ENCODE measurements around the gene KDM5A. TPM values are rescaled to one million over a fixed set of nuclear protein-coding genes. Genes with fewer than 3 reads are reported as not detected.

KDM5A gene
- polyA plus RNA-seq, 1 experiment, result 26.1 TPM

DNA sequence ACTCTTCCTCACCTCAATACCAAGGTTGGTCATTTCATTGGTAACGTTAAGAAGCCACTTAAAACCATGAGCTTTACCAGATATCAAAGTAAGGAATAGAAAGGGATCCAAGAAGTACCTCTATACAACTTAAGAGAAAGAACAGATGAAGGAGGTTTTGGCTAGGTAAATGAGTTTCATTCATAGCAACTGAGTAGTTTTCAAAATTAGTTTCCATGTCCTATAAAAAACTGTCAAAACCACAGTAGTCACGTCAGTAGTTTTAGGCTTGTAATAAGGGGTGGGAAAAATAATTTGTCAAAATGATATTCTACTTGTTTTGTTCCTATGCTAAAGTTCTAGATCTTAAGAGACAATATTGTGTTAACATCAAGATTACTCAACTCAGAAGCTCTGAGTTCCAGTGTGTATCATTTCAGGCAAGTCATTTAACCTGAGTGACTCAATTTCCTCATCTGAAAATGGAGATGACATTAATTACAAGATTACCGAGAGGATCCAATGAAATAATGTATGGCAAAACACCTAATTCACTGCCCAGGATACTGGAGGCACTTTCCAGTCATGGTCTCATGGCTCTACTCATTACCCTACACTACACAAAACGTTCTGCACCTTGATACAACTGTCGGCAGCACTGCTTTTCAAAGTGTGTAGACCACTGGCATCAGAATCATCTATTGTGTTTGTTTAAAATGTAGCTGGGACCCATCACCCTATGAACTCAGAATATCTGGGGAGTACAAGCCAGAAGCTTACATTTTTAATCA lies 102.4 kb downstream of the KDM5A start:
- POLR2A ChIA-PET, result no interaction called here
- Histone ChIP-seq H3K36me3 (ENCODE audit: control insufficient read depth, insufficient read depth, low read length) (peaks cover 6% of the 10 kb centered on the region), H3K27me3 (ENCODE audit: control insufficient read depth, insufficient read depth, low read length) (no peaks in the 10 kb centered on the region)

DNA sequence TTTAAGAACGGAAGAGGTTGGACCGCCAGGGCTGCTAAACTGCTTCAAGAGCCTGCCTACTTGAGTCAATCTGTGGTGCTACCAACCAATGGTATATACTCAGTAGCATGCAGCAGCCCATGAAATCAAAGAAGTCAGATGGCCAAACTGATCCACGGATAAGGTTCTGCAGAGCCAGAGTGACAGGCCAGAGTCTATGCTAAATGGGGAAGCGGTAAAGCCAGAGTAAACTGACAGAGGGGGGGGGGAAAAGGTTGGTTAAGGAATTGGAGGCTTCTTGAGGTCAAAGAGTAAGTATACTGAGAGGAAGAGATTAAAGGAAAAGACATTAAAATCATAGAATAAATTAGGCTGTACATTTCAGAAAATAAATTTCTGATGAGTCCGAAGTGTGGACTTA lies 111.1 kb downstream of the KDM5A start:
- no peak overlapping the region for H3K4me3 ChIP-seq (ENCODE audit: low read depth, low read length)

More for the DNA sequence above, 102.4 kb downstream of the KDM5A start:
- TF ChIP-seq, protein P1, sequence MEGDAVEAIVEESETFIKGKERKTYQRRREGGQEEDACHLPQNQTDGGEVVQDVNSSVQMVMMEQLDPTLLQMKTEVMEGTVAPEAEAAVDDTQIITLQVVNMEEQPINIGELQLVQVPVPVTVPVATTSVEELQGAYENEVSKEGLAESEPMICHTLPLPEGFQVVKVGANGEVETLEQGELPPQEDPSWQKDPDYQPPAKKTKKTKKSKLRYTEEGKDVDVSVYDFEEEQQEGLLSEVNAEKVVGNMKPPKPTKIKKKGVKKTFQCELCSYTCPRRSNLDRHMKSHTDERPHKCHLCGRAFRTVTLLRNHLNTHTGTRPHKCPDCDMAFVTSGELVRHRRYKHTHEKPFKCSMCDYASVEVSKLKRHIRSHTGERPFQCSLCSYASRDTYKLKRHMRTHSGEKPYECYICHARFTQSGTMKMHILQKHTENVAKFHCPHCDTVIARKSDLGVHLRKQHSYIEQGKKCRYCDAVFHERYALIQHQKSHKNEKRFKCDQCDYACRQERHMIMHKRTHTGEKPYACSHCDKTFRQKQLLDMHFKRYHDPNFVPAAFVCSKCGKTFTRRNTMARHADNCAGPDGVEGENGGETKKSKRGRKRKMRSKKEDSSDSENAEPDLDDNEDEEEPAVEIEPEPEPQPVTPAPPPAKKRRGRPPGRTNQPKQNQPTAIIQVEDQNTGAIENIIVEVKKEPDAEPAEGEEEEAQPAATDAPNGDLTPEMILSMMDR (IDR thresholded peaks at IDR 0.05; ENCODE audit: insufficient read depth, low read depth, low read length), result no peak
- H3K4me3 ChIP-seq (ENCODE audit: low read depth, low read length), result no peak overlapping the region
- CTCF ChIA-PET, result interaction anchor here (1.7 kb wide), 1 partner anchor 10 kb away, joined by 9 read pairs; no protein-coding TSS in a partner anchor
- no peak for DNase-seq (ENCODE audit: low read depth)

DNA sequence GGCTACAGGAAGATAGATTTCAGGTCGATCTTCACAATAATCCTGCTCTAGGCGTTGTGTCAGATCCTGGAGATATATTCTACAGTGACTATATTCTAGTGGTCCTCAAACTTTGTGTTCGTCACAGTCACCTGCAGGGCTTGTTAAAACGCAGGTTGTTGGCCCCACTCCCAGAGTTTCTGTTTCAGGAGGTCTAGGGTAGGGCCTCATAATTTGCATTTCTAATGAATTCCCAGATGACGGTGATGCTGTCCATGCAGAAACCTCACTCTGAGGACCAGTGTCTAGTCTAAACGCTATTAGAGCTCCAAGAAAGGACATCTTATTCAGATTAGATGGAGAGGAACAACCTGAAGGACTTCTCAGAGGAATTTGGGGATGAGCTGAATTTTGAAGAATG lies 113.3 kb downstream of the KDM5A start:
- Histone ChIP-seq H3K27me3 (ENCODE audit: control insufficient read depth, insufficient read depth, low read length) (no peaks in the 10 kb centered on the region), H3K4me3 (ENCODE audit: low read depth, low read length) (no peak overlapping the region), H3K36me3 (ENCODE audit: control insufficient read depth, insufficient read depth, low read length) (no peaks in the 10 kb centered on the region)
- ChIA-PET POLR2A (no interaction called here), CTCF (interaction anchor here (1.7 kb wide), 1 partner anchor 10 kb away, joined by 9 read pairs; no protein-coding TSS in a partner anchor)
- DNase-seq (ENCODE audit: low read depth), result no peak
- TF ChIP-seq, protein P1 (IDR thresholded peaks at IDR 0.05; ENCODE audit: insufficient read depth, low read depth, low read length), result no peak

More for the DNA sequence above, 111.1 kb downstream of the KDM5A start:
- no peaks in the 10 kb centered on the region for H3K36me3 ChIP-seq (ENCODE audit: control insufficient read depth, insufficient read depth, low read length)
- POLR2A ChIA-PET, result no interaction called here
- TF ChIP-seq, protein P1 (IDR thresholded peaks at IDR 0.05; ENCODE audit: insufficient read depth, low read depth, low read length), result no peak
- CTCF ChIA-PET, result no interaction called here
- no peaks in the 10 kb centered on the region for H3K27me3 ChIP-seq (ENCODE audit: control insufficient read depth, insufficient read depth, low read length)
- no peak for DNase-seq (ENCODE audit: low read depth)

GRCh38 chr12:273382-273781 lies 115.7 kb downstream of the KDM5A start:
- ChIA-PET POLR2A (no interaction called here), CTCF (no interaction called here)
- Histone ChIP-seq H3K27me3 (ENCODE audit: control insufficient read depth, insufficient read depth, low read length) (no peaks in the 10 kb centered on the region; the same call in 1 of the 2 replicates), H3K4me3 (ENCODE audit: low read depth, low read length) (no peak overlapping the region), H3K36me3 (ENCODE audit: control insufficient read depth, insufficient read depth, low read length) (no peaks in the 10 kb centered on the region)
- TF ChIP-seq, protein P1 (IDR thresholded peaks at IDR 0.05; ENCODE audit: insufficient read depth, low read depth, low read length), result no peak
- no peak for DNase-seq (ENCODE audit: low read depth)

GRCh38 chr12:272942-273341 lies 116.2 kb downstream of the KDM5A start:
- no peak for DNase-seq (ENCODE audit: low read depth)
- Histone ChIP-seq H3K36me3 (ENCODE audit: control insufficient read depth, insufficient read depth, low read length) (no peaks in the 10 kb centered on the region), H3K27me3 (ENCODE audit: control insufficient read depth, insufficient read depth, low read length) (no peaks in the 10 kb centered on the region; the same call in 1 of the 2 replicates), H3K4me3 (ENCODE audit: low read depth, low read length) (no peak overlapping the region)
- CTCF ChIA-PET, result no interaction called here
- POLR2A ChIA-PET, result no interaction called here
- TF ChIP-seq, protein P1 (IDR thresholded peaks at IDR 0.05; ENCODE audit: insufficient read depth, low read depth, low read length), result no peak

All from BJ (cell line).